HG02885 (cell line): ENCODE results near the gene TCAP.
A peak's percentile ranks its signal among the peaks of the same experiment; 100 is the strongest.

Experiments
- ATAC-seq: cut with Tn5 transposase; IDR thresholded peaks from one replicate; pipeline ENCODE4 v1.9.1; 2021; ENCODE audit warnings: mild to moderate bottlenecking; ENCODE audit not compliant: unreplicated experiment, poor library complexity

TCAP gene

DNA sequence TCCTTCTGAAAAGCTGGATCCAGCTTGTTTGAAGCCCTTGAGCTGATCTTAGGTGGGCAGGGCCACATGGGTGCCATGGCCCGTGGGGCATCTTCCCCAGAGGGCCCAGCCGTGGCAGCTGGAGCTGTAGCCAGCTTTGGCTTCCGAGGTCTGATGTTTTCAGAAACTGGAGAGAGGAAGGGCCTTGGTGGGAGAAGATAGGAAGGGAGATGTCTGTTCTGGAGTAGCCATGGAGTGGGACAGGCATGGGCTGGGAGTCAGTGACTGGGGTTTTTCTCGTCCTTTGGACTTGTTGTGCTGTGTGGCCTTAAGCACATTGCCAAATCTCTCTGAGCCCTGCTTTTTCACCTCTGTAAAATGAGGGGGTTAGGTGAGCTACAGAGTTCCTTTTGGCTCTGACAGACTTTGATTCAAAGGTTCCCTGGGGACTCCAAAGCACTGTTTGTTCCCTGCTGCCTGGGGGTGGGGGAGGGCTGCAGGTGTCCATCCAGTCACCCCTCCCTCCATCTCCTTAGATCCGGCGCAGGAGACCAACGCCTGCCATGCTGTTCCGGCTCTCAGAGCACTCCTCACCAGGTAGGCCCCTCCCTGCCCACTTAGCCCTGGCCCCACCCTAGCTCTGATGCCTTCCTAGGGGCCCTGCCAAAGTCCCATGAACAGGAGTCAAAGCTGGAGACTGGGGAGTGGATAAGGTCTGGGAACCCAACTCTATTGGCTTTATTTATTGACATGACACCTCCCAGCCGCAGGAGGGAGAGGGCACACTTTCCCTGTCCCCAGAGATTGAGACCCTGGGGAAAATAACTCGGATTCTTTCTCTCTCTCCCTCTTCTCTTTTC lies 36.3 kb upstream of the TCAP start:
- ATAC-seq: no peak

DNA sequence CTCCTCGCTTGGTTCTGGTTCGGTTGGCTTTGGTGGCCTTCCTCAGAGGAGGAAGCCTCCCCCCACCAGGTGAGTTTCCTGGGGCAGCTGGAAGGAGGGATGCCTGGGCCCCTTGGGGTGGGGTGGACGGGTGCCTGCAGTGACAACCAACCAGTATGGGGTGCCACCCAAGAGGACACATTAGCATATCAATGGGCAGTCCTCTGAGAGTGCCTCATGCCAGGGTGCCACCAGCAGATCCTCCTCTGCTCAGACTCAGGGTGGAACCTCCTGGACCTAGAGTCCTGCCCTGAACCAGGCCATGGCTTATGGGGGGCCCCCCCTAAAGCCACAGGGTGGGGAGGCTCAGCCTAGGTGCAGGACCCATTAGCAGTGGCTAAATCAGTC lies 35.7 kb upstream of the TCAP start:
- no peak for ATAC-seq

DNA sequence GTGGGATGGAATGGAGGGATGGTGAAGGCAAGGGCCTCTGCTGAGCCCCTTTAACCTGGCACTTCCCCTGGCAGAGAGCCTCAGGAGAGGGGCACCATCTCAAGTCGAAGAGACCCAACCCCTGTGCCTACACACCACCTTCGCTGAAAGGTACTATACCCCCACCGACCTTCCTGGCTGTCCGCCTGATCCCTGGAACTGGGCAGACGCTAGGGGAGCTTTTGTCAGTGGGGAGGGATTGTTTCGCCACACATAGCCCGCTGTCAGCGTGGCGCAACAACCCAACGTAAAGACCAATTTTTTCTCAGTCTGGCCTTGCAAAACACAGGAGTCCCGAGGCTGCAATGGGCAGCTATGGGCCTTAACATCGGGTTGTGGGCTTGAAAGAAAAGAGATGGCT lies 35.3 kb upstream of the TCAP start:
- ATAC-seq: no peak

DNA sequence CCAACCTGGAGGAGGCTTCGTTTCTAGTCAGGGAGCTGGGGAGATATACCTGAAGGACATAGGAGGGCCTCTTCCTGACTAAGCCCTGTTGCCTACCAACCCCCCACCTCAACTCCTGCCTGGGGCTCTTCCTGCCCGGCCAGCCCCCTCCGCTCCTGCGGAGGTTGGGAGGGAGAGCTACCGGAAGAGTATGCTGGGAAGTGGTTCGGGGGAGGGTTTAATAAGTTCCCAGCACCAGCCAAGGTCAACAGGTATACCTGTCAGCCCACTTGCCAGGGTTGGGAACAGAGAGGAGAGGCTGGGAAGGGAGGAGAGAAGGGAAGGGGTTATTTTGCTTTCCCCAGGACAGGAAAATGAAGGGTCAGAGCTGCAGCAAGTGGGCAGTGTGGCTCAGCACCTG lies 33.7 kb upstream of the TCAP start:
- no peak for ATAC-seq

DNA sequence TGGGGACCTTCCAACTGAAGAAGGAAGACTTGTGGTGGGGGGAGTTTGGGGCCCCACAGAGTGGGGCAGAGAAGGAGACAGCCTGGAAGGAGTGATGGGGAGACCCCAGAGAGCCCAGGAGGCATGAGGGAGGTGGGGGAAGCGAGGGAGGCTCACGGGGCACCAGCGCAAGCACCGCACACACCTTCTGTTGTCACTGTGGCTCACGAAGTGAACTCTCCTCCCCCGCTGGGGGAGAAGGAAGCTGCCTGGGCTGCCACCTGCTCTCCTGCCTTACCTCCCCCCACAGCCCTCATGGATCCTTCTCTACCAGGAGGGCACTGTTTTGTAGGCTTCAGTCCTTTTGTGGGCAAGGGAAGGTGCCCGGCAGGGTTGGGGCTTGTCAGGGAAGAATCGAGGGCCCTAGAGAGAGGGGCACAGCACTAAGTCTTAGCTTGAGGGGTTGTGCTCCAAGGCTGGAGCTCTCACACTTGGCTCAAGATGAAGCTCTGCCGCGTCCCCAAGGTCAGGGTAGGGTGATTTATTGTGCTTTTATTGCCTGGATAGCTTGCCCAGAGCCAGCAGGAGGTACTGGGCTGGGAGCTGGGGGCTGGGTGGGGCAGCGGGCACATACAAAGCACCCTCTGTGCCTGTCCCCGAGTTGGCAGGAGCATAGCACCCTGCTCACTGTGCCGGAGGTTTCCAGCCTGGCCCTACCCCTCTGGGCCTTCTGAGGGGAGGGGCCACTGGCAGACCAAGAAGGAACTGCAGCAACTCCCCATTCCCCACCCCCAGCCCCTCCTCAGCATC lies 32.8 kb upstream of the TCAP start:
- no peak for ATAC-seq

DNA sequence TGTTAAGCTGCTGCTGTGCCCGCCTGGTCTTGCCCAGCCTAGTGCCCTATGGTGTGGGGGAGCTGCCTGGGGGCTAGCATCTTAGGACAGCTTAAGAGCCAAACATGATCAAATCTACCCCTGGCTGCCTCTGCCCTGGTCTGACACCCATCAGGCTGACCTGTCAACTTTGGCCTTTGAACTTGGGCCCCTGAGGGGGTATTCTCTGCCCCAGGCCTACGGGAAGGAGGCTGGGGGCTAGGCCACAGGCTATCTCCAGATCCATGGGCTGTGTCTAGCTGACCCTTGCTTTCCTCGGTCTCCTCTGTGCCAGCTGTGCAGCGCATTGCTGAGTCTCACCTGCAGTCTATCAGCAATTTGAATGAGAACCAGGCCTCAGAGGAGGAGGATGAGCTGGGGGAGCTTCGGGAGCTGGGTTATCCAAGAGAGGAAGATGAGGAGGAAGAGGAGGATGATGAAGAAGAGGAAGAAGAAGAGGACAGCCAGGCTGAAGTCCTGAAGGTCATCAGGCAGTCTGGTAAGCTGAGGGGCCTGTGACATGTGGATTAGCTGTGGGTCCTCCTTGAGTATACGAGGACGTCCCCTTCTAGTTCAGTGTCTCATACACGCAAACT lies 31.5 kb upstream of the TCAP start:
- ATAC-seq: no peak

DNA sequence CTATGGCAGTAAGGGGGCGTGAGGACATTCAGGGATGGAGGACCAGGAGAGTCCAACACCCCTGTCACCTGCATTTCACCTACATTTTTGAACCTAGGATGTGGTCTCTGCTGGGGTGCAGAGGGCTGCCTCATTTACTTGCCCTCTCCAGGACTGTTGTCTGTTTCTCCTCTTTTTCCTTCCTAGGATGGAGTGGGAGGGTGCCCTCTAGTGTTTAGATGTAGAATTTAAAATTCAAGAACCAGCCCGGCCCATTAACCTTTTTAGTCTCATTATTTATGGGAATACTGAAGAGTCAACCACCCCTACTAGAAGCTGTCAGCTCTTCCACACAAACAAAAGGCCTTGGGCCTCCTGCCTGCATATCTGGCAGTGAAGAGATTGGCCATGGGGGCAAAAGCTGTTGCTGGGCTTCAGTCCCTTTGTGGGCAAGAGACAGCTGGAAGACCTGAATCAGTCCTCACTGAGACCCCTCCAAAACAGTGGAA lies 30.7 kb upstream of the TCAP start:
- ATAC-seq: no peak

DNA sequence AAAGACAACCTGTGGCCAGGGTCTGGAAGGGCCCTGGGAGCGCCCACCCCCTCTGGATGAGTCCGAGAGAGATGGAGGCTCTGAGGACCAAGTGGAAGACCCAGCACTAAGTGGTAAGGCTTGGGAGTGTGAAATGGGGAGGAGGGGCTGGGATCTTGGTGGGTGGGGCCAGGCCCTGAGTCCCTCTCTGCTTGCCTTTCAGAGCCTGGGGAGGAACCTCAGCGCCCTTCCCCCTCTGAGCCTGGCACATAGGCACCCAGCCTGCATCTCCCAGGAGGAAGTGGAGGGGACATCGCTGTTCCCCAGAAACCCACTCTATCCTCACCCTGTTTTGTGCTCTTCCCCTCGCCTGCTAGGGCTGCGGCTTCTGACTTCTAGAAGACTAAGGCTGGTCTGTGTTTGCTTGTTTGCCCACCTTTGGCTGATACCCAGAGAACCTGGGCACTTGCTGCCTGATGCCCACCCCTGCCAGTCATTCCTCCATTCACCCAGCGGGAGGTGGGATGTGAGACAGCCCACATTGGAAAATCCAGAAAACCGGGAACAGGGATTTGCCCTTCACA lies 29.5 kb upstream of the TCAP start:
- ATAC-seq: no peak

DNA sequence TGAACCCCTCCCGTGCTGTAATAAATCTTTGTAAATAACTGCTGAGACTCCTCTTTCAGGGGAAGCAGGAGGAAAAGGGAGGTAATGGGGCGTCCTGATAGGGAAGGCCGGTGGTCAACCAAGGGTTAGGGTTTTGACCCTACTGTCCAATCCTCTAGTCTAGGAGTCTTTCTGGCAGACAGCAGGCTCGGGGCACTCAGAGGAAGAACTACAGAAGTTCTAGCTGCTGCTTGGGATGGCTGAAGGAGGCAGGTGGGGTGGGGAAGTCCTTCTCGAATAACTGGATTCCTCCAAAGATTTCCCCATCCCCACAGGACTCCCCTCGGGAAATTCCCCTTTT lies 28.6 kb upstream of the TCAP start:
- peak; percentile 8 for ATAC-seq

DNA sequence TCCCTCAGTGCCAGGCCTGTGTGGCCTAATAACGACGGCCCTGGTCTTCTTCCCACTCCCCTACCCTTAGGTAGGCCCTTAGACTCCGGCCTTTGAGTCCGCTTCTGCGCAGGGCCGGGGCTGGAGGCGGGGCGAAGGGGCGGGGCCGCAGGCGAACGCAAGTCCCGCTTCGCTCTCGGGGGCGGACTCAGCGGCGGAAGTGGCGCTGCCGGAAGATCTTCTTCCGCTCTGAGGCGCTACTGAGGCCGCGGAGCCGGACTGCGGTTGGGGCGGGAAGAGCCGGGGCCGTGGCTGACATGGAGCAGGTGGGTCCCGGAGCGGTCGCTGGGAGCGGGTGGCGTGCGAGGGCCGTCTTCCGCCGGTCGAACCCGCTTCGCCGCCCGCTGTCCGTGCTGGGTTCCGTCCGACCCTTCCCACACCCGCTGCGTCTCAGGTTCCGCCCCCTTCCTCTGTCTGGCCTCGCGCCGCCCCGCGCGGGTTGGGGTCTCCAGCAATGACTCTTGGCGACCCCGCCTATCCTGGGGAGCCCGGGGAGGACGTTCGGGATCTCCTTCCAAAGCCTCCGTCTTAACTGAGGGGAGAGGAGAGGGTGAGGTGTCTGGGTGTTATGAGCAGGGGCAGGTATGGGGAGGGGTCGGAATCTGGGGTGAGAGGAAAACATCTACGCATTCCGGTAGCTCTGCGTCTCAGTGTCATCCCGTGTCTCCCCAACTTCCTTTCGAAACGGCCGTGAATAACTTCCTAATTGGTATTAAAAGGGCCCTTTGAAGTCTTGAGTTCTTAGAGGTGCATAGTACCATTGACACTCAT lies 28.0 kb upstream of the TCAP start, which contains the start of gene STARD3:
Gene STARD3 (plus strand): TSS at position 218 of the 810 bp plus-strand sequence. CDS start 16,388 bp downstream, outside the sequence.
- ATAC-seq: peak; percentile 79

DNA sequence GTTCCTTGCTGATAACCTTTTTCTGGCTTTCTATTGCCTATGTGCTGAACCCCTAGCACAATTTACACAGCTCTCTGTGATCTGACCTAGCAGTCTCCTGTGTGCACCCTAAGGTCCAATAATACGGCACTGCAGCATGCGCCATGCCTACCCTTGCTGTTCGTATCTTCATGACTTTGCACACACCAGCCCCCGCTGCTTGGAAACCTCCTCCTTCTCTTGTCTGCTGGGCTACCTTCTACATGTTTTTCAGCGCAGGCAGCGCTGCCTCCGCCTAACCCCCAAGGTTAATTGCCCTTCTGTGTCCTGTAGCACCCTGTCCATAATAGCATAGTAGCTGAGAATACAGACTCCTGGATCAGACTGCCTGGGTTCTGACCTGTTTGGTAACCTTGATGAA lies 26.8 kb upstream of the TCAP start:
- ATAC-seq: no peak

DNA sequence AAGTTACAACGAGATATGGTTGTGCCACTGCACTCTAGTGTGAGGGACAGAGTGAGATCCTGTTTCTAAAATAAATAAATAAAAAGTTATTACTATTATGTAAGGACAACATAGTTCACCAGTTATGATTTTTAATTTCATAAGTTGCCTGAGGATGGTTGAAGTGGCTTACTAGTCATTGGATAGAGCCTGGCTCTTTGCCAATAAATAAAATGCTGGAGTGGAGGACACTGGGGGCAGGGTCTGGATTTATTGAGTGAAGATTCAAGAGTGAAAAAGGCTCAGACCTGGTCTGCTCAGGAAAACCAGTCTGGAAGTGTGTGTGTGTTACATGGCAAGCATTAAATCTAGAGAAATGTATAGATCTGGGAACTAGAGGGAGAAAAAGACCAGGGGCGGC lies 26.1 kb upstream of the TCAP start:
- ATAC-seq: no peak

DNA sequence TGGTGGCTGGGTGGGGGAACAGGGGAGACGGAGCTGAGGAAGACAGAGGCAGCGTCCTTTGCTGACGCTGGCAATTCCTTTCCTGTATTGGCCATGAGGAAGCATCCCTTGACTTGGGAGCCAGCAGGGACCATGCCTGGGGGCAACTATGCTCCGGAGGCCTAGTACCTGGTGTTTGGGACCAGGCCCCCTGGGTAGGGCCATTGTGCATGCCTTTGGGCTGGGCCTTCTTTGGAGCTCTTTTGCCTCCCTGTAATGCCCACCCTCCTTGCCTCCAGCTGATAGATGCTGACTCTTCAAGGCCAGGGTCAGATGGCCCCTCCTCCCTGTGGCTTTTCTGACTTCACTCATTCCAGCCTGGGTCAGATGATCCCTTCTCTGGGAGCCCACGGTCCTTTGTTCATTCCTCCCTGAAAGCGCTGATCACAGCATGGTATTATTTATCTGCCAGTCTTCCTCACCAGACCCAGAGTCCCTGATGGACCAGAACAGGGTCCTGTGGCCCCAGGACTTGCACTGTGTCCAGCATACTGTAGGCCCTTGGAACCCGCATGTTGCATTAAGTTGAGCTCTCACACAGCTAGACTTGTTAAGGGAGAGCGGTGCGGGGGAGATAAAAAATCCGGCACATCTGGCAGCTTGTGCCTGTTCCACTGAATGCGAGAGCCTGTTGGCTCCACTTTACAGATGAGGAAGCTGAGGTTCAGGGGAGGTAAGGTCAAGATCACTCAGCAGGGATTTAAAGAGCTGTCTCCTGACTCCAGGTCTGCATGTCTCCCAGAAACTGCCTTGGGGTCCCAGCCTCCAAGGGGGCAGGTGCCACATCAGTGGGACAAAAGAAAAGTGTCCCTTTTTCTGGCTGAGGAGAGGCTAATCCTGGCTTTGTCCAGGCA lies 25.3 kb upstream of the TCAP start:
- no peak for ATAC-seq

DNA sequence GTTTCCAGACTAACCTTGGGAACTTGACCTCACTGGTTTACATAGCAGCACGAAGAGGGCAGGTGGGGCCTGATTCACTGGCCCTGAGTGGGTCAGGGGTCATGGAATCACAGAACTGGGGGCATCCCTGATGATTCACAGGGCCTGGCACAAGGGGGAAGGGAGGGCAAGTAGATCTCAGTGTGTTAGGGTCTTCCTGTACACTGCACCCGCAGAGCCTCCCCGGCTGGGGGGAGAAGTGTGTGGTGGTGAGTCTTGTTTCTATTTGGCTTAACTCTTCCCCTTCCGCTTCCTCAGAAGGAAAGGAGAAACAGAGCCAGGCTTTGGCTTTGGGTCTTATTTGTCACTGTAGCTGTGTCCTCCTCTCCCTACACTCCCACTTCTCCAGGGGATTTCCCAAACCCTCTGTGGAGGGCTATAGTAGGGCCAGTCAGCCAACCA lies 24.5 kb upstream of the TCAP start:
- no peak for ATAC-seq

DNA sequence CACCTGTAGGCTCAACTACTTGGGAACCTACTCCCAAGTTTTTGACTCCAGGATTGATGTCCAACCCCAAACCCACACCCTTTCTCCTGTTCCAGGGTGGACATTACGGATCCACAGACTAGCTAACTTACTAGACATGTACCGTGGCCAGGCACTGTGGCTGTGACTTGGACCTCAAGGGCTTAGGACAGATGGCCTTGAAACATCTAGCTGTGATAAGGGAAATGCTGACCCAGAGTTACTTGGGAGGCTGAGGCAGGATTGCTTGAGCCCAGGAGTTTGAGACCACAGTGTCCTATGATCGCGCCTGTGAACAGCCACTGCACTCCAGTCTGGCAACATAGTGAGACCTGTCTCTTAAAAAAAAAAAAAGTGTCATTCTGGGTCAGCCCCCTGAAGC lies 24.1 kb upstream of the TCAP start:
- no peak for ATAC-seq

DNA sequence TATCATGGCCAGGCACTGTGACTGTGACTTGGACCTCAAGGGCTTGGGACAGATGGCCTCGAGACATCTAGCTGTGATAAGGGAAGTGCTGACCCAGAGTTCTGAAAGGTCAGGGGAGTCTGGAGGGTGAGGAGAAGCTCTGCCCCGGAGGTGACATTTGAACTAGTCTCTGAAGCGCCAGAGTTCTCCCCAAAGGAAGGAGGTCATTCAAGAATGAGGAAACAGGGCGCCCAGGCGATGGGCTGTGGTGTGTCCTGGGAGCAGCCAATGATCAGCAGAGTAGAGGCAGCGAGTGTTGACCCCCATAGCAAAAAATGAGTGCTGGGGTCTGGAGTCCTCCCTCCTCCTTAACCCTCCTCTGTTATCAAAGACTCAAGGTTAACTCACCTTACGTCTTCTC lies 23.3 kb upstream of the TCAP start:
- no peak for ATAC-seq

DNA sequence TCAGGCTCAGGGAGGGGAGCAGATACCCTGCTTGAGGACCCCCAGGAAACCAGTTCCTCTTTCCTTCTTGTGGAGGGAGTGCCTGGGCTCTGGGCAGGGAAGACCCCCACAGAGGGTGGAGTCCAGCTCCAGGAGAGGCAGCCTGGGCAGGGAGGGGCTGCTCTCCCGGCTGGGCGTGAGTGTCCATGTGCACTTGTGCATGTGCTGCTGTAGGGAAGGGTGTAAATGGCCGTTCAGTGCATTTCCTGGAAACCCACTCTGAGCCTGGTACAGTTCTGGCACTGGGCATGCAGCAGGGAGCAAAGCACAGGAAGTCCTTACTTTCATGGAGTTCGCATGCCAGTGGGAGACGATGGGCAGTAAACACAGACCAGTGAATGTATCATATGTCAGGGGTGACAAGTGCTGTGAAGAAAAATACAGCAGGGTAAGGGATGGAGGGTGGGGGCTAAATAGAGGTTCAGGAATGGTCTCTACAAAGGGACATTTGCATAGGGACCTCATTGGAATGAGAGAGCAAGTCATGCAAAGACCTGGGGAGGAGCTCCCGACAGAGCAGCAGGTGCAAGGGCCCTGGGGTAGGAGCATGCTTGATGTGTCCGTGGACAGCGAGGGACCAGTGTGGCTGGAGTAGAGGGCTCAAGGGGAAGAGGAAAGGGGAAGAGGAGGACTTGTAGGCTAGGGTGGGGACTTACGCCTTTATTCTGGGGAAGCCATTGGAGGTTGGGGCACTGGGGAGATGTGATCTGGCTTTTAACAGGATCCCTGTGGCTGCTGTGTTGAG lies 22.7 kb upstream of the TCAP start:
- ATAC-seq: no peak

DNA sequence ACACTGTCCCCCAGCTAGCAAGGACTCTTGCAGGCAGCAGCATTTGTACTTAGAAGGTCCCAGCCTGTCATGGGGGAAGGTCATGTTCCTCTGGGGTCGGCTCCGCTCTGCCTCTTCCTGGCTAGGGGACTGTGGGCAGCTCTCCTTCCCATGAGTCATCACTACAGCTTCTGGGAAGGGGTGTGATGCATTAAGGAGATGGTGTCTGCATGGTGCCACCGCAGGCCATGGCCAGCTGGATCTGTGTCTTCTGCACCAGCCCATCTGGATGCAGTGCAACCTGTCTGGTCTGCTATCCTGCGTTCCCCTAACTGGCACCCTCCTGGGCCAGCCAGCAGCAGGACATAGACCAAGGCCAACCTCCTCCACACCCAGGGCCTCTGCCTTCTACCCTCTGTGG lies 21.9 kb upstream of the TCAP start:
- no peak for ATAC-seq
